Glutamatergic neuron (in vitro differentiated cells): ENCODE measurements around the gene NLRP6. TPM values are rescaled to one million over a fixed set of nuclear protein-coding genes. Genes with fewer than 3 reads are reported as not detected.

ENCODE experiments used
- DNase-seq: peaks from one replicate; pipeline ENCODE4 v3.0.0; 2022
- H3K27ac Mint-ChIP-seq: one replicate; pipeline ENCODE4 v1.8.0; 2020; ENCODE audit warnings: mild to moderate bottlenecking, mixed read lengths, inconsistent platforms; ENCODE audit not compliant: unreplicated experiment
- H3K27me3 Mint-ChIP-seq: one replicate; pipeline ENCODE4 v1.8.0; 2020; ENCODE audit warnings: mild to moderate bottlenecking, moderate library complexity, mixed read lengths, inconsistent platforms; ENCODE audit not compliant: unreplicated experiment
- H3K36me3 Mint-ChIP-seq: one replicate; pipeline ENCODE4 v1.8.0; 2020; ENCODE audit warnings: mild to moderate bottlenecking, mixed read lengths, inconsistent platforms; ENCODE audit not compliant: unreplicated experiment
- H3K4me1 Mint-ChIP-seq: one replicate; pipeline ENCODE4 v1.8.0; 2020; ENCODE audit warnings: mild to moderate bottlenecking, low read depth, mixed read lengths, inconsistent platforms; ENCODE audit not compliant: unreplicated experiment
- H3K4me3 Mint-ChIP-seq: one replicate; pipeline ENCODE4 v1.8.0; 2020; ENCODE audit warnings: mild to moderate bottlenecking, mixed read lengths, inconsistent platforms; ENCODE audit not compliant: unreplicated experiment
- H3K9me3 Mint-ChIP-seq: one replicate; pipeline ENCODE4 v1.8.0; 2020; ENCODE audit warnings: mild to moderate bottlenecking, moderate library complexity, mixed read lengths, inconsistent platforms; ENCODE audit not compliant: unreplicated experiment
- total RNA-seq: library from RNA; stranded (reverse); fragmentation: NEBNext Ultra II Directional; extraction: Animal tissue kit (Norgen Biotek cat#: 25700); gene quantifications from one replicate; pipeline ENCODE4 v1.2.1, GENCODE V29; 2021; ENCODE audit not compliant: unreplicated experiment
- TF ChIP-seq, protein P1 (sequence below): fragments of 200-600 bp; sonication (generic); IDR thresholded peaks from one replicate; pipeline ENCODE4 v1.5.0; 2021; ENCODE audit not compliant: partially characterized antibody, unreplicated experiment

The NLRP6 gene
- total RNA-seq, 1 donor from 2014 or later, result not detected

DNA sequence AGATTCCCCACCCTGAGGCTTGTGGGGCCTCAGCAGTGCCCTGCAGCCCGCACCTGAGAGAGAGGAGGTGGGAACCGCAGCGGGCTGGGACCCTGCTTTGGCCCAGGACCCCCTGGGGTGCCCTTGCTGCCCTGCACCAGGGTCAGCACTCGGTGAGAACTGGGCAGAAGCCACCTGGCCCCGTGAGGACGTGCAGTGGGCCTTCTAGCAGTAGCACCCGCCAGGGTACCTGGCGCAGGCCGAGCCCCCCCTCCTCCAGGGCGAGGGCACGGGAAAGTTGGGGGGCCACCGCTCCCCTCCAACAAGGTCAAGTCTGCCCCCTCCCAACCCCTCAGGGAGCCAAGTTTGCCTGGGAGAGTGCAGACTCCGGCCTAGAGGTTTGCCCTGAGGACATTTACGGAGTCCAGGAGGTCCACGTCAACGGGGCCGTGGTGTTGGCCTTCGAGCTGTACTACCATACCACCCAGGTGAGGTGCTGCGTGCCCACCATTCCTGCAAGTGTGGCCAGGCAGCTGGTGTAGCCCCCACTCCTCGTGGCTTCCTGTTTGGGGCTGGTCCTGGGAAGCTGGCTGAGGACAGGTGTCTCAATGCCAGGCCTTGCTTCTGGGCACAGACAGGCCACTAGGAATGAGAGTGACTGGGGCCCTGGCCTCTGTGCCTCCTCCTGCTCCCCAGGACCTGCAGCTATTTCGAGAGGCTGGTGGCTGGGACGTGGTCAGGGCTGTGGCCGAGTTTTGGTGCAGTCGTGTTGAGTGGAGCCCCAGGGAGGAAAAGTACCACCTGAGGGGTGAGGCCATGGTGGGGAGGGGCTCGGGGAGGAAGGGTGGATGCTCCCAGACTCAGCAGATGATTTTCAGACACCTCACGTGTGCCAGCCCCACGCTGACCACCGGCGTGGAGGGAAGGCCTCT lies 14.3 kb downstream of the NLRP6 start:
- peak; percentile 10 for DNase-seq
- Mint-ChIP-seq H3K4me3 (no peak overlapping the region), H3K27ac (no peak overlapping the region), H3K4me1 (peaks cover 2% of the 10 kb centered on the region), H3K27me3 (peaks cover 10% of the 10 kb centered on the region), H3K36me3 (no peaks in the 10 kb centered on the region), H3K9me3 (peaks cover 2% of the 10 kb centered on the region)
- TF ChIP-seq, protein P1, sequence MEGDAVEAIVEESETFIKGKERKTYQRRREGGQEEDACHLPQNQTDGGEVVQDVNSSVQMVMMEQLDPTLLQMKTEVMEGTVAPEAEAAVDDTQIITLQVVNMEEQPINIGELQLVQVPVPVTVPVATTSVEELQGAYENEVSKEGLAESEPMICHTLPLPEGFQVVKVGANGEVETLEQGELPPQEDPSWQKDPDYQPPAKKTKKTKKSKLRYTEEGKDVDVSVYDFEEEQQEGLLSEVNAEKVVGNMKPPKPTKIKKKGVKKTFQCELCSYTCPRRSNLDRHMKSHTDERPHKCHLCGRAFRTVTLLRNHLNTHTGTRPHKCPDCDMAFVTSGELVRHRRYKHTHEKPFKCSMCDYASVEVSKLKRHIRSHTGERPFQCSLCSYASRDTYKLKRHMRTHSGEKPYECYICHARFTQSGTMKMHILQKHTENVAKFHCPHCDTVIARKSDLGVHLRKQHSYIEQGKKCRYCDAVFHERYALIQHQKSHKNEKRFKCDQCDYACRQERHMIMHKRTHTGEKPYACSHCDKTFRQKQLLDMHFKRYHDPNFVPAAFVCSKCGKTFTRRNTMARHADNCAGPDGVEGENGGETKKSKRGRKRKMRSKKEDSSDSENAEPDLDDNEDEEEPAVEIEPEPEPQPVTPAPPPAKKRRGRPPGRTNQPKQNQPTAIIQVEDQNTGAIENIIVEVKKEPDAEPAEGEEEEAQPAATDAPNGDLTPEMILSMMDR, result no peak

DNA sequence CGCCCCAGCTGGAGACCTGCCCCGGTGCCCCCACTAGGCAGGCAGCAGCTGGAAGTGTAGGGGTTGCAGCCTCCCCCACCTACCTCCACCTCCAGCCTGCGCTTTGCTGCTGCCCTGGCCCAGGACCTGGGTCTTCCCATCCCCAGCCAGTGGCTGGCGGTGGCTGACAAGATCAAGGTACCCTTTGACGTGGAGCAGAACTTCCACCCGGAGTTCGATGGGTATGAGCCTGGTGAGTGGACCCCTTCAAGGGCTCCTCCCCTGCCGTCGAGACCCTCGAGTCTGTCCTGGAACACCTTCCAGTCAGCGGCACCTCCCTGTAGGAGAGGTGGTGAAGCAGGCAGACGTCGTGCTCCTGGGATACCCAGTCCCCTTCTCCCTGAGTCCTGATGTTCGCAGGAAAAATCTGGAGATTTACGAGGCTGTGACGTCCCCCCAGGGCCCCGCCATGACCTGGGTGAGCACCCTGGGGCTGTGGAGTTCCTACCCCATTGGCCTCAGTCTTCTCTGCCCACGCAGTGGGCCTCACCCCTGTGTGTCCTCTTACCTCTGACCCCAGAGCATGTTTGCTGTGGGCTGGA lies 15.2 kb downstream of the NLRP6 start:
- no peaks in the 10 kb centered on the region for H3K36me3 Mint-ChIP-seq
- H3K27me3 Mint-ChIP-seq, result peaks cover 11% of the 10 kb centered on the region
- no peak overlapping the region for H3K4me3 Mint-ChIP-seq
- TF ChIP-seq, protein P1, result no peak
- peak; percentile 5 for DNase-seq
- H3K27ac Mint-ChIP-seq, result no peak overlapping the region
- peaks cover 2% of the 10 kb centered on the region for H3K9me3 Mint-ChIP-seq
- H3K4me1 Mint-ChIP-seq, result peaks cover 5% of the 10 kb centered on the region

DNA sequence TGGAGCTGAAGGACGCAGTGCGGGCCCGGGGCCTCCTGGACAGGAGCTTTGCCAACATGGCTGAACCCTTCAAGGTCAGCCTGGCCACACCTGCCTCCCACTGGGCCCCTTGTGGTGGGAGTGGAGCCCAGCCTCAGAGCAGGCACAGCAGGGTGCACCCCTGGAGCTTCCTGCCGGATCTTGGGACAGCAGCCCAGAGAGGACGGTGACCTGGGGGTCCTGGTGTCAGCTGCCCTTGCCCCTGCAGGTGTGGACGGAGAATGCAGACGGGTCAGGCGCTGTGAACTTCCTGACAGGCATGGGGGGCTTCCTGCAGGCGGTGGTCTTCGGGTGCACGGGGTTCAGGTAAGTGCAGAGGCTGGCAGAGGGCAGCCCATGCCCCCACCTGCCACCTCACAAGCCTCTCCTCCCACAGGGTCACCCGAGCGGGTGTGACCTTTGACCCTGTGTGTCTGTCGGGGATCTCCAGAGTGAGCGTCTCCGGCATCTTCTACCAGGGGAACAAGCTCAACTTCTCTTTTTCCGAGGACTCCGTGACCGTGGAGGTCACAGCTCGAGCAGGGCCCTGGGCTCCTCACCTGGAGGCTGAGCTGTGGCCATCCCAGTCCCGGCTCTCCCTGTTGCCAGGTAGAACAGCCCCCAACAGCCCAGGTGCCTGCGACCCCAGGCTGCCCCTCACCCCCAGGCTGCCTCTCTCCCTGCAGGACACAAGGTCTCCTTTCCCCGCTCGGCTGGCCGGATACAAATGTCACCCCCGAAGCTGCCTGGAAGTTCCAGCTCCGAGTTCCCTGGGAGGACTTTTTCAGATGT lies 15.8 kb downstream of the NLRP6 start:
- DNase-seq, result peak; percentile 14
- H3K9me3 Mint-ChIP-seq, result peaks cover 2% of the 10 kb centered on the region
- no peaks in the 10 kb centered on the region for H3K36me3 Mint-ChIP-seq
- H3K27me3 Mint-ChIP-seq, result peaks cover 11% of the 10 kb centered on the region
- TF ChIP-seq, protein P1, result no peak
- no peak overlapping the region for H3K27ac Mint-ChIP-seq
- no peak overlapping the region for H3K4me3 Mint-ChIP-seq
- H3K4me1 Mint-ChIP-seq, result peaks cover 5% of the 10 kb centered on the region

DNA sequence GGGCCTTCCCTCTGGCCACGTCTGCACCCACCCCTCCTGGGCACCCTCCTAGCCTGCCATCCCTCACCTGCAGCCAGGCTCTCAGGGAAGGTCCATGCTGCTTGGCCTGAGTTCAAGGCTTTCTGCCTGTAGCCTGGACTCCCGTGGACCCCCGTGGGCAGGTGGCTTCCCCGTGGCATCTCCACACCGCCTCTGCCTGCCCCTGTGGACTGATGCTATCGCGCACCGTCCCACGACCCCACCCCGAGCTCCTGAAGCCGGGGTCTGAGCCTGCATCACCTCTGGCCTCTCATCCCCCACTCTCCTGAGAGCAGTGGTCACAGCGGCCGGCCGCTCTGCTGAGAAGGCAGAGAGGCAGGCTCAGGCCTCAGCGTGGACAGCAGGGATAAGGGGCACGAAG lies 16.6 kb downstream of the NLRP6 start:
- no peak overlapping the region for H3K4me3 Mint-ChIP-seq
- TF ChIP-seq, protein P1, result no peak
- H3K36me3 Mint-ChIP-seq, result no peaks in the 10 kb centered on the region
- H3K27me3 Mint-ChIP-seq, result peaks cover 11% of the 10 kb centered on the region
- H3K27ac Mint-ChIP-seq, result no peak overlapping the region
- H3K4me1 Mint-ChIP-seq, result peaks cover 5% of the 10 kb centered on the region
- DNase-seq, result peak; percentile 13
- peaks cover 2% of the 10 kb centered on the region for H3K9me3 Mint-ChIP-seq
